GM12878 (cell line): ENCODE results near the gene CCSER1. TPM values are rescaled to one million over a fixed set of nuclear protein-coding genes. Genes with fewer than 3 reads are reported as not detected.

Source experiments
- ATAC-seq: fragments of 200-7000 bp; cut with Tn5 transposase; 3 replicates; pipeline ENCODE4 v1.9.1; 2020; ENCODE audit warnings: mild to moderate bottlenecking, moderate library complexity
- BruUV-seq: library from RNA; stranded (reverse); fragments of 400-500 nt; replicated peaks from 2 replicates; lab custom pipeline; 2021; lab: Mats Ljungman, UMichigan
- CTCF ChIA-PET: fragments of 300-600 bp; sonication (Branson Sonifier 250); formaldehyde crosslinking; extraction: SDS; loops from one replicate; lab custom pipeline; 2021; ENCODE audit warnings: inconsistent platforms; lab: Yijun Ruan, JAX
- POLR2A ChIA-PET: fragments of 350-600 bp; formaldehyde crosslinking; extraction: SDS; loops from one replicate; lab custom pipeline; 2021; ENCODE audit warnings: inconsistent platforms; lab: Charles Lee
- RAD21 ChIA-PET: fragments of 300-600 bp; sonication (Branson Sonifier 250); formaldehyde crosslinking; loops from one replicate; lab custom pipeline; 2023; ENCODE audit warnings: antibody characterized with exemption; ENCODE audit not compliant: unreplicated experiment; lab: Charles Lee
- SMC1A ChIA-PET: fragments of 300-600 bp; sonication (Branson Sonifier 250); formaldehyde crosslinking; loops from one replicate; lab custom pipeline; 2023; ENCODE audit not compliant: unreplicated experiment, uncharacterized antibody; lab: Charles Lee
- DNase-seq: peaks from one replicate; pipeline ENCODE4 v3.0.0-alpha.2; 2011; ENCODE audit warnings: low read depth, low spot score
- FAIRE-seq: peaks from 3 replicates; lab custom pipeline; 2011; peaks lifted over from hg19 to GRCh38; lab: Jason Lieb, UNC
- H2AFZ ChIP-seq: 2 replicates; pipeline ENCODE4 v1.6.0; 2011; ENCODE audit warnings: low read depth, low read length, control low read depth; ENCODE audit not compliant: control insufficient read depth
- H3K27ac ChIP-seq: 2 replicates; pipeline ENCODE4 v1.5.1; 2011; ENCODE audit warnings: control low read depth; ENCODE audit not compliant: control insufficient read depth, insufficient read depth
- H3K27me3 ChIP-seq, 2 experiments: replicated peaks in 1 of 2; 2 replicates each; pipeline versions ENCODE4 v1.6.0 to v1.6.1; 2011; ENCODE audit warnings: low read length in 1 of 2; ENCODE audit not compliant: control insufficient read depth in 2 of 2, insufficient read depth in 2 of 2
- H3K36me3 ChIP-seq, 2 experiments: 2 replicates each; pipeline ENCODE4 v1.5.1; 2011; ENCODE audit warnings: low read length in 1 of 2; ENCODE audit not compliant: control insufficient read depth in 2 of 2, insufficient read depth in 2 of 2
- H3K4me1 ChIP-seq: 2 replicates; pipeline ENCODE4 v1.6.1; 2011; ENCODE audit warnings: mild to moderate bottlenecking, low read length, moderate library complexity, mixed read lengths; ENCODE audit not compliant: control insufficient read depth, insufficient read depth
- H3K4me2 ChIP-seq: 2 replicates; pipeline ENCODE4 v1.6.0; 2011; ENCODE audit warnings: control low read depth; ENCODE audit not compliant: control insufficient read depth, insufficient read depth
- H3K4me3 ChIP-seq: fragments of 200-600 bp; sonication (generic); 2 replicates; pipeline ENCODE4 v1.5.1; 2016
- H3K79me2 ChIP-seq: 2 replicates; pipeline ENCODE4 v1.6.0; 2011; ENCODE audit warnings: low read length; ENCODE audit not compliant: control insufficient read depth, insufficient read depth
- H3K9ac ChIP-seq: 2 replicates; pipeline ENCODE4 v1.8.0; 2011; ENCODE audit warnings: low read length, control low read depth, mixed read lengths; ENCODE audit not compliant: control insufficient read depth, insufficient read depth
- H3K9me3 ChIP-seq: replicated peaks from 3 replicates; pipeline ENCODE4 v1.5.1; 2011; ENCODE audit warnings: mild to moderate bottlenecking, low read length; ENCODE audit not compliant: control insufficient read depth, insufficient read depth
- H4K20me1 ChIP-seq: 2 replicates; pipeline ENCODE4 v1.6.0; 2011; ENCODE audit not compliant: control insufficient read depth, insufficient read depth
- CREM ChIP-seq: IDR thresholded peaks from 2 replicates; pipeline ENCODE4 v1.6.1; 2014; ENCODE audit warnings: antibody characterized with exemption, low read depth
- EGR1 ChIP-seq, 2 experiments: IDR thresholded peaks; 1 replicate in 1 of 2; 2 replicates in 1 of 2; pipeline ENCODE4 v1.6.1; 2011 to 2012; ENCODE audit warnings: low read depth in 2 of 2, low read length in 2 of 2, borderline replicate concordance in 1 of 2, mild to moderate bottlenecking in 1 of 2, moderate library complexity in 1 of 2
- EZH2 ChIP-seq: IDR thresholded peaks from 2 replicates; pipeline ENCODE4 v1.6.1; 2012; ENCODE audit warnings: low read depth, mild to moderate bottlenecking, control low read depth, inconsistent platforms, low read length, borderline replicate concordance; ENCODE audit not compliant: control insufficient read depth
- MTA3 ChIP-seq: IDR thresholded peaks from 2 replicates; pipeline ENCODE4 v1.6.1; 2012; ENCODE audit warnings: low read length, inconsistent platforms, borderline replicate concordance
- NR2F1 ChIP-seq: fragments of 450-650 bp; conservative IDR thresholded peaks from 2 replicates; pipeline ENCODE4 v1.6.1; 2017; ENCODE audit warnings: mild to moderate bottlenecking
- PML ChIP-seq: IDR thresholded peaks from 2 replicates; pipeline ENCODE4 v1.6.1; 2012; ENCODE audit warnings: low read length, inconsistent platforms
- RAD21 ChIP-seq: IDR thresholded peaks from 2 replicates; pipeline ENCODE4 v1.6.1; 2011; ENCODE audit warnings: mild to moderate bottlenecking, low read depth, low read length, moderate library complexity; ENCODE audit not compliant: insufficient read depth
- RB1 ChIP-seq: fragments of 450-650 bp; formaldehyde crosslinking; IDR thresholded peaks from 2 replicates; pipeline ENCODE4 v1.6.1; 2017; ENCODE audit warnings: mild to moderate bottlenecking, borderline replicate concordance
- SRF ChIP-seq, 2 experiments: IDR thresholded peaks; 2 replicates each; pipeline ENCODE4 v1.6.1; 2011; ENCODE audit warnings: low read depth in 2 of 2, low read length in 2 of 2, mild to moderate bottlenecking in 1 of 2, moderate library complexity in 1 of 2
- TBL1XR1 ChIP-seq: IDR thresholded peaks from 2 replicates; pipeline ENCODE4 v1.6.1; 2012; ENCODE audit warnings: low read depth, low read length, improper control_type of control experiment
- TCF7 ChIP-seq: IDR thresholded peaks from 2 replicates; pipeline ENCODE4 v1.6.1; 2014; ENCODE audit warnings: antibody characterized with exemption, borderline replicate concordance
- ZNF384 ChIP-seq: IDR thresholded peaks from 2 replicates; pipeline ENCODE4 v1.6.1; 2012; ENCODE audit warnings: low read depth, mild to moderate bottlenecking, low read length, improper control_type of control experiment, borderline replicate concordance
- ZNF622 ChIP-seq: fragments of 450-650 bp; IDR thresholded peaks from 2 replicates; pipeline ENCODE4 v1.6.1; 2017; ENCODE audit warnings: mild to moderate bottlenecking, inconsistent platforms
- WGBS: methylation state at CpG from one replicate; pipeline ENCODE4 v1.1.6; 2016; ENCODE audit warnings: low lambda C conversion rate; ENCODE audit not compliant: insufficient replicate concordance, insufficient coverage; ENCODE audit errors: missing lambda C conversion rate; 5-methylcytosine and 5-hydroxymethylcytosine counted together
- in situ Hi-C: fragments of 300-500 bp; cut with MboI; formaldehyde crosslinking; loops from 9 replicates; pipeline ENCODE4 v1.14.3; 2018; ENCODE audit warnings: mixed read lengths
- intact Hi-C: fragments of 100-400 bp; cut with micrococcal nuclease; formaldehyde crosslinking; loops from one replicate; pipeline ENCODE4 v1.14.2; 2022; ENCODE audit not compliant: unreplicated experiment
- polyA plus RNA-seq, 11 experiments: library from polyadenylated mRNA; depleted of rRNA in 4 of 11; unstranded in 6 of 11; stranded (reverse) in 5 of 11; fragments of >200 nt; fragmentation: Nextera tagmentation in 4 of 11; fragmentation: Illumina TruSeq in 1 of 11; extraction: Ambion mirVana in 4 of 11; extraction: Trizol in 1 of 11; gene quantifications; 1 replicate in 1 of 11; 2 replicates in 10 of 11; pipeline versions ENCODE4 v1.2.1 to v1.2.3, GENCODE V29; 2011 to 2016; ENCODE audit warnings: inconsistent platforms in 2 of 11, missing spikeins in 2 of 11, low read depth in 1 of 11
- total RNA-seq, 4 experiments: library from RNA; depleted of rRNA in 3 of 4; stranded (reverse); fragments of >200 nt in 3 of 4; fragmentation: Illumina TruSeq in 1 of 4; extraction: Trizol in 1 of 4; gene quantifications; 2 replicates each; pipeline versions ENCODE4 v1.2.1 to v1.2.3, GENCODE V29; 2013 to 2021
- TF ChIP-seq, protein P1 (sequence below): IDR thresholded peaks from 2 replicates; pipeline ENCODE4 v1.6.1; 2011; ENCODE audit warnings: borderline replicate concordance, low read depth, mild to moderate bottlenecking, moderate library complexity, mixed read lengths, low read length; ENCODE audit not compliant: insufficient read depth; ENCODE audit errors: extremely low read length
- TF ChIP-seq, protein P2 (sequence below): IDR thresholded peaks from 2 replicates; pipeline ENCODE4 v1.6.1; 2011; ENCODE audit warnings: borderline replicate concordance, low read depth, mild to moderate bottlenecking, moderate library complexity, low read length; ENCODE audit not compliant: insufficient read depth, poor library complexity, severe bottlenecking
- TF ChIP-seq, protein P3 (sequence below): fragments of 450-650 bp; IDR thresholded peaks from 2 replicates; pipeline ENCODE4 v1.6.1; 2018; ENCODE audit warnings: borderline replicate concordance, mild to moderate bottlenecking; ENCODE audit not compliant: partially characterized antibody

CCSER1 gene
- total and polyA plus RNA-seq, 10 of the 15 experiments (the other 5 are each of a cell fraction or from before 2014, with no cell fraction given): 0.22 to 2.7 (median 1.0) TPM

DNA sequence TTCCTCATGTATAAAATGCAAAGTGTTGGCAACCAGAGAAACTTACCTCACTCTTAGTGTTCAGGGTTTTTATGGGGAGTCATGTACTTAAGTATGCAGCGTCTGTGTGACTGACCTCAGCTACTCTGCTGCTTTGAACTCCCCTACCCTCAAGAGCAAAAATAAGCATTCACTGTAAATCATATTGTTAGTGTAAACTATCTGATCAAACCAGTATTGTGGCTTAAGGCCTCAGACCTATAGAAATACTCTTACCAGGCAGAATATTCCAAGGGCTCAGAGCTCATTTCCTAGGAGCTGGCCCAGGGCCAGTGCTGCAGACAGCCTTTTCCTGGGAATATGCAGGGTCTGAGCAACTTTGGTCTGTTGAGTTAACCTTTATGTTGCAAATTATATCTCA is 453.1 kb downstream of the CCSER1 start (continued):
- TF ChIP-seq RB1 (no peak), EZH2 (no peak), RAD21 (no peak), TBL1XR1 (no peak), ZNF384 (no peak)
- TF ChIP-seq, protein P1, sequence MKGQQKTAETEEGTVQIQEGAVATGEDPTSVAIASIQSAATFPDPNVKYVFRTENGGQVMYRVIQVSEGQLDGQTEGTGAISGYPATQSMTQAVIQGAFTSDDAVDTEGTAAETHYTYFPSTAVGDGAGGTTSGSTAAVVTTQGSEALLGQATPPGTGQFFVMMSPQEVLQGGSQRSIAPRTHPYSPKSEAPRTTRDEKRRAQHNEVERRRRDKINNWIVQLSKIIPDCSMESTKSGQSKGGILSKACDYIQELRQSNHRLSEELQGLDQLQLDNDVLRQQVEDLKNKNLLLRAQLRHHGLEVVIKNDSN: no peak

DNA sequence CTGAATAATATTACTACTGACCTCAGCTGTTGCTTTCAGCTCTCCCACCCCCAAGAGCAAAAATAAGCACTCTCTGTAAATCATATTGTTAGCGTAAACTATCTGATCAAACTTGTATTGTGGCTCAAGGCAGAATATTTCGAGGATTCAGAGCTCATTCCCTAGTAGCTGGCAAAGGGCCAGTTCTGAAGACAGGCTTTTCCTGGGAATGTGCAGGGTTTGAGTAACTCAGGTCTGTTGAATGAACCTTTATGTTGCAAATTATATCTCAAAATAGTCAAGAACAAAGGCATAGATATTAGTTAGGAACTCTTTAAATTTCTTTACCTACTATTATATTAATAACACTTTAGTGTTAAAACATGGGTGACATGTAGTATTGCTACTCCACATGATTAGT is 454.9 kb downstream of the CCSER1 start:
- CTCF ChIA-PET: no interaction called here
- BruUV-seq: no TSS peak
- no peaks in the 10 kb centered on the region for H4K20me1 ChIP-seq
- TF ChIP-seq ZNF384 (no peak), PML (no peak), SRF (IDR thresholded peaks at IDR 0.05; ENCODE audit: low read depth in 2 of 2, low read length in 2 of 2) (no peak), CREM (no peak), MTA3 (no peak), EZH2 (no peak), EGR1 (IDR thresholded peaks at IDR 0.05; ENCODE audit: borderline replicate concordance in 1 of 2, low read depth in 2 of 2, low read length in 2 of 2) (no peak), ZNF622 (no peak), NR2F1 (no peak), TCF7 (no peak)
- TF ChIP-seq, protein P2, sequence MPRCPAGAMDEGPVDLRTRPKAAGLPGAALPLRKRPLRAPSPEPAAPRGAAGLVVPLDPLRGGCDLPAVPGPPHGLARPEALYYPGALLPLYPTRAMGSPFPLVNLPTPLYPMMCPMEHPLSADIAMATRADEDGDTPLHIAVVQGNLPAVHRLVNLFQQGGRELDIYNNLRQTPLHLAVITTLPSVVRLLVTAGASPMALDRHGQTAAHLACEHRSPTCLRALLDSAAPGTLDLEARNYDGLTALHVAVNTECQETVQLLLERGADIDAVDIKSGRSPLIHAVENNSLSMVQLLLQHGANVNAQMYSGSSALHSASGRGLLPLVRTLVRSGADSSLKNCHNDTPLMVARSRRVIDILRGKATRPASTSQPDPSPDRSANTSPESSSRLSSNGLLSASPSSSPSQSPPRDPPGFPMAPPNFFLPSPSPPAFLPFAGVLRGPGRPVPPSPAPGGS: no peak
- TF ChIP-seq, protein P3, sequence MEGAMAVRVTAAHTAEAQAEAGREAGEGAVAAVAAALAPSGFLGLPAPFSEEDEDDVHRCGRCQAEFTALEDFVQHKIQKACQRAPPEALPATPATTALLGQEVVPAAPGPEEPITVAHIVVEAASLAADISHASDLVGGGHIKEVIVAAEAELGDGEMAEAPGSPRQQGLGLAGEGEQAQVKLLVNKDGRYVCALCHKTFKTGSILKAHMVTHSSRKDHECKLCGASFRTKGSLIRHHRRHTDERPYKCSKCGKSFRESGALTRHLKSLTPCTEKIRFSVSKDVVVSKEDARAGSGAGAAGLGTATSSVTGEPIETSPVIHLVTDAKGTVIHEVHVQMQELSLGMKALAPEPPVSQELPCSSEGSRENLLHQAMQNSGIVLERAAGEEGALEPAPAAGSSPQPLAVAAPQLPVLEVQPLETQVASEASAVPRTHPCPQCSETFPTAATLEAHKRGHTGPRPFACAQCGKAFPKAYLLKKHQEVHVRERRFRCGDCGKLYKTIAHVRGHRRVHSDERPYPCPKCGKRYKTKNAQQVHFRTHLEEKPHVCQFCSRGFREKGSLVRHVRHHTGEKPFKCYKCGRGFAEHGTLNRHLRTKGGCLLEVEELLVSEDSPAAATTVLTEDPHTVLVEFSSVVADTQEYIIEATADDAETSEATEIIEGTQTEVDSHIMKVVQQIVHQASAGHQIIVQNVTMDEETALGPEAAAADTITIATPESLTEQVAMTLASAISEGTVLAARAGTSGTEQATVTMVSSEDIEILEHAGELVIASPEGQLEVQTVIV: no peak
- 41% methylated on average over 2 of the region's 2 CpGs for WGBS
- no peak for FAIRE-seq
- H3K4me2 ChIP-seq: no peak overlapping the region
- no peaks in the 10 kb centered on the region for H3K27me3 ChIP-seq
- H3K36me3 ChIP-seq: no peaks in the 10 kb centered on the region
- H3K9me3 ChIP-seq: no peaks in the 10 kb centered on the region
- RAD21 ChIA-PET: no interaction called here
- ATAC-seq: no peak
- no peak overlapping the region for H3K27ac ChIP-seq
- in situ Hi-C loops (no loop called here), intact Hi-C loops (no loop called here)
- SMC1A ChIA-PET: no interaction called here
- DNase-seq: no peak
- H3K79me2 ChIP-seq: no peaks in the 10 kb centered on the region
- POLR2A ChIA-PET: no interaction called here
- no peak overlapping the region for H3K9ac ChIP-seq
- H3K4me3 ChIP-seq: no peak overlapping the region
- no peaks in the 10 kb centered on the region for H3K4me1 ChIP-seq
- H2AFZ ChIP-seq: no peak overlapping the region
